Uterus (tissue), 4 donors: Measurements from ENCODE around the gene PRPF19. TPM values are rescaled to one million over a fixed set of nuclear protein-coding genes. Genes with fewer than 3 reads are reported as not detected.

ENCODE experiments used
- DNase-seq, 2 donors: peaks; one replicate each; pipeline ENCODE4 v3.0.0-alpha.2; 2019 to 2020
- H3K27ac ChIP-seq, 2 donors: fragments of 200-600 bp; sonication (generic); 1 replicate in 1 of 2; 2 replicates in 1 of 2; pipeline ENCODE4 v1.5.1; 2016 to 2018
- H3K27me3 ChIP-seq, 2 donors: fragments of 200-600 bp; sonication (generic); one replicate each; pipeline ENCODE4 v1.5.1; 2018 to 2019; ENCODE audit warnings: control low read depth in 1 of 2
- H3K36me3 ChIP-seq, 2 donors: fragments of 200-600 bp; sonication (generic); one replicate each; pipeline ENCODE4 v1.5.1; 2019; ENCODE audit warnings: control low read depth in 1 of 2
- H3K4me1 ChIP-seq, 2 donors: fragments of 200-600 bp; sonication (generic); one replicate each; pipeline ENCODE4 v1.5.1; 2018 to 2019; ENCODE audit warnings: control low read depth in 1 of 2
- H3K4me3 ChIP-seq, 2 donors: fragments of 200-600 bp; sonication (generic); 1 replicate in 1 of 2; 2 replicates in 1 of 2; pipeline ENCODE4 v1.5.1; 2018 to 2019; ENCODE audit warnings: mild to moderate bottlenecking in 1 of 2
- H3K9me3 ChIP-seq, 2 donors: fragments of 200-600 bp; sonication (generic); one replicate each; pipeline ENCODE4 v1.5.1; 2019; ENCODE audit warnings: control low read depth in 1 of 2
- POLR2A ChIP-seq, 2 donors: fragments of 450-650 bp; IDR thresholded peaks; one replicate each; pipeline ENCODE4 v1.6.1; 2016; ENCODE audit warnings: antibody characterized with exemption in 2 of 2, mild to moderate bottlenecking in 1 of 2, moderate library complexity in 1 of 2
- intact Hi-C: fragments of 100-400 bp; cut with DNase I; formaldehyde crosslinking; loops from one replicate; pipeline ENCODE4 v1.15.1; 2023; ENCODE audit warnings: low total_unique reads
- total RNA-seq, 4 donors: library from RNA; depleted of rRNA in 3 of 4; stranded (reverse); fragments of >200 nt in 3 of 4; gene quantifications; one replicate each; pipeline versions ENCODE4 v1.1.0 to v1.2.4, GENCODE V29; 2014 to 2023
- TF ChIP-seq, protein P1 (sequence below), 4 experiments: fragments of 200-600 bp in 2 of 4; fragments of 450-650 bp in 2 of 4; sonication (generic) in 2 of 4; IDR thresholded peaks; one replicate each; pipeline ENCODE4 v1.5.1; 2016 to 2019; ENCODE audit warnings: antibody characterized with exemption in 4 of 4, mild to moderate bottlenecking in 2 of 4, moderate library complexity in 1 of 4
- donor health status: DM: yes; HTN: yes; CAD: no.

PRPF19 gene
- total RNA-seq, 4 donors from 2014 or later = 19.4 to 70.1 (median 50.2) TPM

DNA sequence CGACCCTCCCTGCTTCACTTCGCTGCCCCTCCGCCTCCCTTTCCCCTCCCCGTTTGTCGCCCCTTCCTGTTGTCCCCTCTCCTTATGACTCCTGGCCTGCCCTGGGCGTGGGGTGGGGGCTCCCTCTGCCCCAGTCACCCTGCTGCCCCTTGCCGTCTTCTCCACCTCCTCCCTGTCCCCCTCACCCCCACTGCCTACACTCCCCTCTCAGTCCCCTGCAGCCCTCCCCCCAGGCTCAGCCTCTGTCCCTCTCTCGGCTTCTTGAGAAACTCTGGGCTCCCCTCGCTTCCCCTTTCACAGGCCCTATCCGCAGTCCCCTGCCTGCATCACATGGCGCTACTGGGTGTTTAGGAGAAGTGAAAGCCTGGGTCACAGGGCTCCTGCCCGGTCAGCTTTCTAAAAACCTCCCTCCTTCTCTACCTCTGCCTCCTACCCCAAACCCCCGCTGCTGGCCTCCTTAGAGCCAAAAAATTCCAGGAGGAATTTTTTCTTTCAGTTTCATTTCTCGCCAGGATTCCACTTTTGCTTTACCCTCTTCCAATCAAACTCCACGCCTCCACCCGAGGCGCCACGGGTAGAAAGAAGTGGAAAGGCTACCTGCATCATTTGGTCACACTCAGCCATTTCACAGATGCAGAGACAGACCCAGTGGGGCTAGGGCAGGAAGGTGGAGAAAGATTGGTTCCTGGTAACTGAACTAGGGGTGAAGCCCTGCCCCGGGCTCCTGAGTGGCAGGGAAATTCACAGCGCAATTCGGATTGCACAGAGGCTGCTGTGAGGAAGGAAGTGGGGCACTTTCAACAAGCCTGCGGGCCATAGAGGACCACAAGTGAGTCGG is 45.7 kb upstream of the PRPF19 start, which contains the start of gene SLC15A3:
TSS of gene SLC15A3 (minus strand) at position 273 of the 838 bp plus-strand sequence. CDS start 625 bp downstream, outside the sequence.
- peak within 1 kb of the TSS; percentile 55 to 63 for H3K4me3 ChIP-seq

DNA sequence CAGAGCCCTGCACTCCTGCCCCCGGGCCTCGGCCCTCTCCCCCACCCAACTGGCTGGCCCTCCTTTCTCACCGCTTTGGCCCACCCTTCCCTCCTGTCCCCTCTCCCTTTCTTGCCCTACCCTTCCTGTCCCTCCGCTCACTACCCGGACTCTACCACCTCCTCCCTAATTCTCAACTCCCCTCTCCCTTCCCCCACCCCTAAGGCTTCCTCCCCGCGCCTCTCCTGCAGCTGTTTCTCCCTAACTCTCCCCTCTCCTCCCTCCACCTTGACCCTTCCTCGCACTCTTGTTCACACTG is 45.2 kb upstream of the PRPF19 start:
- no peaks in the 10 kb centered on the region for H3K36me3 ChIP-seq
- peak overlapping the region; percentile 94 to 96 for H3K27ac ChIP-seq
- H3K4me3 ChIP-seq = peak overlapping the region; percentile 55 to 63
- H3K9me3 ChIP-seq = no peaks in the 10 kb centered on the region
- peaks cover 0 to 9% of the 10 kb centered on the region in 2 donors for H3K4me1 ChIP-seq
- H3K27me3 ChIP-seq = no peaks in the 10 kb centered on the region
- peak; percentile 34 to 38 for DNase-seq
- no peak for TF ChIP-seq POLR2A (IDR thresholded peaks at IDR 0.05)
- TF ChIP-seq, protein P1, sequence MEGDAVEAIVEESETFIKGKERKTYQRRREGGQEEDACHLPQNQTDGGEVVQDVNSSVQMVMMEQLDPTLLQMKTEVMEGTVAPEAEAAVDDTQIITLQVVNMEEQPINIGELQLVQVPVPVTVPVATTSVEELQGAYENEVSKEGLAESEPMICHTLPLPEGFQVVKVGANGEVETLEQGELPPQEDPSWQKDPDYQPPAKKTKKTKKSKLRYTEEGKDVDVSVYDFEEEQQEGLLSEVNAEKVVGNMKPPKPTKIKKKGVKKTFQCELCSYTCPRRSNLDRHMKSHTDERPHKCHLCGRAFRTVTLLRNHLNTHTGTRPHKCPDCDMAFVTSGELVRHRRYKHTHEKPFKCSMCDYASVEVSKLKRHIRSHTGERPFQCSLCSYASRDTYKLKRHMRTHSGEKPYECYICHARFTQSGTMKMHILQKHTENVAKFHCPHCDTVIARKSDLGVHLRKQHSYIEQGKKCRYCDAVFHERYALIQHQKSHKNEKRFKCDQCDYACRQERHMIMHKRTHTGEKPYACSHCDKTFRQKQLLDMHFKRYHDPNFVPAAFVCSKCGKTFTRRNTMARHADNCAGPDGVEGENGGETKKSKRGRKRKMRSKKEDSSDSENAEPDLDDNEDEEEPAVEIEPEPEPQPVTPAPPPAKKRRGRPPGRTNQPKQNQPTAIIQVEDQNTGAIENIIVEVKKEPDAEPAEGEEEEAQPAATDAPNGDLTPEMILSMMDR (IDR thresholded peaks at IDR 0.05) = no peak
- intact Hi-C loops = no loop called here

More for the DNA sequence above, 45.7 kb upstream of the PRPF19 start, which contains the start of gene SLC15A3:
- Histone ChIP-seq H3K27me3 (no peaks in the 10 kb centered on the region), H3K27ac (peak within 1 kb of the TSS; percentile 94 to 96), H3K4me1 (peaks cover 0 to 9% of the 10 kb centered on the region in 2 donors), H3K9me3 (no peaks in the 10 kb centered on the region), H3K36me3 (no peaks in the 10 kb centered on the region)
- TF ChIP-seq, protein P1 (IDR thresholded peaks at IDR 0.05) = no peak
- no peak for TF ChIP-seq POLR2A (IDR thresholded peaks at IDR 0.05)
- intact Hi-C loops = no loop called here
- DNase-seq = peak; percentile 57 to 61

DNA sequence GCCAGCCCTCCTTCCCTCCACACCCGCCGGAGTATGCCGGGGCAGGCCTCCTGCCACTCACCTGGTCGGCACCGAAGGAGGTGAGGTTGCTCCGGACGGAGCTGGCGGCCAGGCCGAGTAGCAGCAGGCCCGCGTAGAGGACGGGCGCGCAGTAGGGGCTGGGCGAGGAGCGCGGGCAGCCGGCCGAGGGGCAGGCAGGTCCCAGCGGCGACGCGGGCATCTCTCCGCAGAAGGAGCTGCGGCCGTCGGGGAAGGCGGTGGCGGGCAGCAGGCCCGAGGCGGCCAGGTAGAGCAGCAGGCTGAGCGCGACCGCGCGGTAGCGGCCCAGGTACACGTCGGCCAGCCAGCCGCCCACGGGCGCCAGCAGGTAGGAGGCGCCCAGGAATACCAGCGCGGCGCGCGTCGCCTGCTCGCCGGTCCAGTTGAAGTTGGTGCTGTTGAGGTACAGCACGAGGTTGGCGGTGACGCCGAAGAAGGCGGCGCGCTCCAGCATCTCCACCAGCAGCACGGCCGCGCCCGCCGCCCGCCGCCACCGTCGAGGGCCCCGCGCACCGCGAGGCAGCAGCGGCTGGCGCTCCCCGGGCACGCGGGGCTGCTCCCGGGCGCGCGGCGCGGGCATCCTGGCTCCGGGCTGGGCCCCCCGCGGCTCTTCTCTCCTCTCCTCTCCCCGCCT is 44.7 kb upstream of the PRPF19 start:
- TF ChIP-seq, protein P1 (IDR thresholded peaks at IDR 0.05) = no peak
- no peak for TF ChIP-seq POLR2A (IDR thresholded peaks at IDR 0.05)
- Histone ChIP-seq H3K36me3 (no peaks in the 10 kb centered on the region), H3K4me1 (peaks cover 0 to 9% of the 10 kb centered on the region in 2 donors), H3K4me3 (peak overlapping the region; percentile 55 to 63), H3K9me3 (no peaks in the 10 kb centered on the region), H3K27me3 (no peaks in the 10 kb centered on the region), H3K27ac (peak overlapping the region; percentile 94 to 96)
- intact Hi-C loops = no loop called here
- DNase-seq = peak in 1 of 2 donors; percentile 51

DNA sequence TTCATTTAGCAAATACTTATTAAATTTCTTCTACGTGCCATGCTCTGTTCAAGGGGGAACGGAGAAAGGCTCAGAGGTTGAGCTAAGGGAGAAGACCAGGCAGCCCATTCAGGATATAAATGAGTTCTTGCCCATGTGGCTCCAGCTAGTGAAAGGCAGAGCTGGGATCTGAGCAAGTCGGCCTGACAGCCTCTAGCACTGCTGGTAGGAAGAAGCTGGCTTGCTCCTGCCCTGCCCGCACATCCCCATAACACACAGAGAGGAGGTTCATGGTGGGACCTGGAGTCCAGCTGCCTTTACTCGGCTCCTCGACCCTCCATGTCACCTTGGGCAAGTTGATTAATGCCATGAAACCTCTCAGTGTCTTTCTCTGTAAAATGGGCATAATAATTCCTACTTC is 43.6 kb upstream of the PRPF19 start:
- Histone ChIP-seq H3K4me3 (no peak overlapping the region), H3K36me3 (no peaks in the 10 kb centered on the region), H3K4me1 (peaks cover 0 to 9% of the 10 kb centered on the region in 2 donors), H3K9me3 (no peaks in the 10 kb centered on the region), H3K27ac (no peak overlapping the region), H3K27me3 (no peaks in the 10 kb centered on the region)
- no peak for DNase-seq
- TF ChIP-seq POLR2A (IDR thresholded peaks at IDR 0.05) = no peak
- TF ChIP-seq, protein P1 (IDR thresholded peaks at IDR 0.05) = no peak
- intact Hi-C loops = no loop called here

DNA sequence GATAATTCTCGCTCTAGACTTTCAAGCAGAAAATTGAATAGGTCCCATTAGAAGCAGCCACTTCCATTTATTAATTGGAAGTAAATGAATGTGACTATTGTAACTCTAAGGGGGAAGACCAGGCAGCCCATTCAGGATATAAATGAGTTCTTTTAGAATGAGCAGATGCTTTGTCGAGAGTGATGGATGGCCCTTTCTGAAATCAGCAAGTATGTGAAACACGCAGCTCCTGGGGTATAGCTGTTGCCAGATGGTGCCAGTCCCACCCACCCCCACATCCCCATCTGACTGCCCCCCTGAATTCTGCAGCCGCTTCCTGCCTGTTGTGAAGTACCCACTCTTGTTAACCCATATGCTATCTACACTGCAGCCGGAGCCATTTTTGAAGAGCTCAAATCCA is 41.9 kb upstream of the PRPF19 start:
- no peak overlapping the region for H3K4me3 ChIP-seq
- H3K9me3 ChIP-seq = no peaks in the 10 kb centered on the region
- H3K4me1 ChIP-seq = peaks cover 0 to 9% of the 10 kb centered on the region in 2 donors
- intact Hi-C loops = no loop called here
- no peak for TF ChIP-seq POLR2A (IDR thresholded peaks at IDR 0.05)
- TF ChIP-seq, protein P1 (IDR thresholded peaks at IDR 0.05) = no peak
- no peak for DNase-seq
- no peaks in the 10 kb centered on the region for H3K27me3 ChIP-seq
- H3K36me3 ChIP-seq = no peaks in the 10 kb centered on the region
- H3K27ac ChIP-seq = no peak overlapping the region
